ENCODE data around the gene FKBP2. TPM values are rescaled to one million over a fixed set of nuclear protein-coding genes. Genes with fewer than 3 reads are reported as not detected.
A peak's percentile ranks its signal among the peaks of the same experiment; 100 is the strongest.

FKBP2 gene
- total and polyA plus RNA-seq, 2 of the 4 experiments (the other 2 are of a cell fraction) = 36.2 to 76.4 TPM

DNA sequence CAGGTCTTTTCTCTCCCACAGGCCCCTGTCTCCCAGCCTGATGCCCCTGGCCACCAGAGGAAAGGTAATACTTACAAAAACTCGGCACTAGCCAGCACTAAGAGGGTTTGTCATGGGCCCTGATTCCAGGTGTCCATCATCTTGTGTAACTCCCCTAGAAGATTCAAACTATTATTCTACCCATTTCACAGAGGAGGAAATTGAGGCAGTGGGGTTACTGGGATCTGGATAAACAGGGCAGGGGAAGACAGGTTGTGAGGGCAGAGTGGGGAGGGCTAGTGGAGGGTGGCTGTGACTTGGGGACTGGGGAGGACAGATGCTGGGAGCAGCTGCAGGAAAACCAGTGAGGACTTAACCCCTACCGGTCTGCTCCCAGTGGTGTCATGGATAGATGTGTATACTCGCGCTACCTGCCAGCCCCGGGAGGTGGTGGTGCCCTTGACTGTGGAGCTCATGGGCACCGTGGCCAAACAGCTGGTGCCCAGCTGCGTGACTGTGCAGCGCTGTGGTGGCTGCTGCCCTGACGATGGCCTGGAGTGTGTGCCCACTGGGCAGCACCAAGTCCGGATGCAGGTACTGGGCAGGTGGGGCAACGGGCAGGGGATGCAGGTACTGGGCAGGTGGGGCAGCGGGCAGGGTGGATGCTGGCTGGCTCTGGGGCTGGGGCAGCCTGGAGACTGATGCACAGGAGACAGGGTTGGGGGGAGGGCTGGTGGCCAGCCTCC, 5.3 kb upstream of the FKBP2 start:
- peaks cover 13% of the 10 kb centered on the region for H3K4me1 ChIP-seq (ENCODE audit: control insufficient read depth, insufficient read depth, low read length)
- 95% methylated on average over 7 of the region's 12 CpGs; no CpG with 5 or more reads in 1 of the 2 experiments for WGBS, 2 experiments (ENCODE audit: extremely low coverage in 2 of 2, insufficient read length in 1 of 2)
- TF ChIP-seq MAZ (IDR thresholded peaks at IDR 0.05; ENCODE audit: borderline replicate concordance, low read depth, low read length) (no peak), BHLHE40 (IDR thresholded peaks at IDR 0.05; ENCODE audit: low read depth, low read length) (no peak), ELK1 (IDR thresholded peaks at IDR 0.05; ENCODE audit: borderline replicate concordance, low read depth, low read length) (no peak), NFE2L2 (IDR thresholded peaks at IDR 0.05; ENCODE audit: low read depth, low read length) (no peak), MAFK (IDR thresholded peaks at IDR 0.05; ENCODE audit: low read depth, low read length) (no peak), RFX5 (IDR thresholded peaks at IDR 0.05; ENCODE audit: low read depth, low read length) (no peak), CEBPB (IDR thresholded peaks at IDR 0.05; ENCODE audit: low read depth, low read length) (no peak), MXI1 (IDR thresholded peaks at IDR 0.05; ENCODE audit: borderline replicate concordance, low read depth, low read length) (no peak), SMC3 (IDR thresholded peaks at IDR 0.05; ENCODE audit: low read depth, low read length) (no peak), RCOR1 (IDR thresholded peaks at IDR 0.05; ENCODE audit: insufficient replicate concordance, low read length) (no peak), RAD21 (IDR thresholded peaks at IDR 0.05; ENCODE audit: low read length) (no peak), CHD1 (IDR thresholded peaks at IDR 0.05; ENCODE audit: low read depth, low read length) (no peak), POLR2A (IDR thresholded peaks at IDR 0.05; ENCODE audit: low read depth, low read length) (no peak)
- TF ChIP-seq, protein P1, sequence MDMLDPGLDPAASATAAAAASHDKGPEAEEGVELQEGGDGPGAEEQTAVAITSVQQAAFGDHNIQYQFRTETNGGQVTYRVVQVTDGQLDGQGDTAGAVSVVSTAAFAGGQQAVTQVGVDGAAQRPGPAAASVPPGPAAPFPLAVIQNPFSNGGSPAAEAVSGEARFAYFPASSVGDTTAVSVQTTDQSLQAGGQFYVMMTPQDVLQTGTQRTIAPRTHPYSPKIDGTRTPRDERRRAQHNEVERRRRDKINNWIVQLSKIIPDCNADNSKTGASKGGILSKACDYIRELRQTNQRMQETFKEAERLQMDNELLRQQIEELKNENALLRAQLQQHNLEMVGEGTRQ (IDR thresholded peaks at IDR 0.05; ENCODE audit: low read depth, low read length) = no peak
- TF ChIP-seq, protein P2, sequence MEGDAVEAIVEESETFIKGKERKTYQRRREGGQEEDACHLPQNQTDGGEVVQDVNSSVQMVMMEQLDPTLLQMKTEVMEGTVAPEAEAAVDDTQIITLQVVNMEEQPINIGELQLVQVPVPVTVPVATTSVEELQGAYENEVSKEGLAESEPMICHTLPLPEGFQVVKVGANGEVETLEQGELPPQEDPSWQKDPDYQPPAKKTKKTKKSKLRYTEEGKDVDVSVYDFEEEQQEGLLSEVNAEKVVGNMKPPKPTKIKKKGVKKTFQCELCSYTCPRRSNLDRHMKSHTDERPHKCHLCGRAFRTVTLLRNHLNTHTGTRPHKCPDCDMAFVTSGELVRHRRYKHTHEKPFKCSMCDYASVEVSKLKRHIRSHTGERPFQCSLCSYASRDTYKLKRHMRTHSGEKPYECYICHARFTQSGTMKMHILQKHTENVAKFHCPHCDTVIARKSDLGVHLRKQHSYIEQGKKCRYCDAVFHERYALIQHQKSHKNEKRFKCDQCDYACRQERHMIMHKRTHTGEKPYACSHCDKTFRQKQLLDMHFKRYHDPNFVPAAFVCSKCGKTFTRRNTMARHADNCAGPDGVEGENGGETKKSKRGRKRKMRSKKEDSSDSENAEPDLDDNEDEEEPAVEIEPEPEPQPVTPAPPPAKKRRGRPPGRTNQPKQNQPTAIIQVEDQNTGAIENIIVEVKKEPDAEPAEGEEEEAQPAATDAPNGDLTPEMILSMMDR (conservative IDR thresholded peaks at IDR 0.05; ENCODE audit: low read depth, low read length) = no peak

More for the DNA sequence above, 5.3 kb upstream of the FKBP2 start:
- no peaks in the 10 kb centered on the region for H3K27me3 ChIP-seq (ENCODE audit: control insufficient read depth, insufficient read depth, low read length)
- H3K56ac ChIP-seq (ENCODE audit: extremely low read depth, insufficient read depth, low read length) = no peak overlapping the region
- peak overlapping the region; percentile 76 for H3K4me3 ChIP-seq (ENCODE audit: insufficient read depth, low read depth, low read length)
- H3K14ac ChIP-seq (replicated peaks; ENCODE audit: low read depth, low read length) = peak overlapping the region; percentile 56; the same call in 1 of the 2 replicates
- DNase-seq (no peak), ATAC-seq (ENCODE audit: low read depth) (no peak)
- peaks cover 19% of the 10 kb centered on the region for H3K36me3 ChIP-seq (ENCODE audit: control insufficient read depth, insufficient read depth, low read length)
- no peak overlapping the region for H2BK15ac ChIP-seq (ENCODE audit: low read depth, low read length)
- H3K9ac ChIP-seq (ENCODE audit: low read depth, low read length) = peak overlapping the region; percentile 81
- in situ Hi-C loops (cut with MboI; ENCODE audit: low sequenced_read_pairs) (no loop called here), intact Hi-C loops (cut with micrococcal nuclease) (no loop called here), dilution Hi-C loops (cut with HindIII; ENCODE audit: low sequenced_read_pairs, unreplicated experiment) (no loop called here)
- peak overlapping the region; percentile 69; the same call in 1 of the 2 replicates for H2AK5ac ChIP-seq (ENCODE audit: low read depth, low read length)
- no peak overlapping the region for H3K18ac ChIP-seq (ENCODE audit: low read depth, low read length)
- H2BK5ac ChIP-seq (ENCODE audit: low read depth, low read length, poor library complexity, severe bottlenecking) = no peak overlapping the region
- ChIA-PET POLR2A (ENCODE audit: unreplicated experiment) (no interaction called here), CTCF (no interaction called here)
- H3K9me1 ChIP-seq (ENCODE audit: insufficient read depth, low read length) = peaks cover 9% of the 10 kb centered on the region; the same call in 1 of the 2 replicates
- no peak overlapping the region for H4K5ac ChIP-seq (ENCODE audit: low read depth, low read length)
- peaks cover 25 to 54% of the 10 kb centered on the region in 2 experiments for H3K79me1 ChIP-seq (ENCODE audit: low read depth in 1 of 2, low read length in 2 of 2)
- H4K20me1 ChIP-seq (ENCODE audit: insufficient read depth, low read length) = no peaks in the 10 kb centered on the region
- H3K4me2 ChIP-seq (ENCODE audit: low read depth, low read length) = peak overlapping the region; percentile 75
- BruUV-seq (replicated peaks) = no TSS peak
- 0 out of 2 replicates have a peak overlapping the region, but pooled peaks have one; percentile 32 for H2BK120ac ChIP-seq (ENCODE audit: low read depth, low read length)
- no peak overlapping the region for H2BK20ac ChIP-seq (ENCODE audit: low read depth, low read length)
- no peaks in the 10 kb centered on the region for H3K9me3 ChIP-seq (ENCODE audit: control insufficient read depth, insufficient read depth, low read length)
- H2AFZ ChIP-seq (replicated peaks; ENCODE audit: low read length, poor library complexity) = peak overlapping the region; percentile 91
- peak overlapping the region; percentile 47; the same call in 1 of the 2 replicates for H3K4ac ChIP-seq (ENCODE audit: low read depth, low read length)
- H4K8ac ChIP-seq (ENCODE audit: low read depth in 2 of 2, low read length in 2 of 2) = peak overlapping the region in 1 of 2 experiments; percentile 63; a peak in 1 of 4 replicates
- H2AK9ac ChIP-seq (replicated peaks; ENCODE audit: low read depth, low read length, poor library complexity) = peak overlapping the region; percentile 99
- H3K27ac ChIP-seq (ENCODE audit: insufficient read depth, low read length) = no peak overlapping the region; the same call in 1 of the 2 replicates
- H4K91ac ChIP-seq (ENCODE audit: insufficient read depth, low read depth, low read length) = no peak overlapping the region
- peak overlapping the region; percentile 75; the same call in 1 of the 2 replicates for H3K23ac ChIP-seq (ENCODE audit: low read depth, low read length)
